ENCODE results near the gene TINAG.

GRCh38 chr6:54391577-54391976 is 83.3 kb downstream of the TINAG start:
- TF ChIP-seq CTCF (IDR thresholded peaks at IDR 0.05) (no peak), POLR2AphosphoS5 (IDR thresholded peaks at IDR 0.05) (no peak), EP300 (IDR thresholded peaks at IDR 0.05) (no peak), POLR2A (IDR thresholded peaks at IDR 0.05) (no peak)

Data from upper lobe of left lung (tissue), 4 donors.